IMR-90 (cell line): ENCODE data around the gene MOCOS. TPM values are rescaled to one million over a fixed set of nuclear protein-coding genes. Genes with fewer than 3 reads are reported as not detected.

Experiments used
- ATAC-seq: fragments of 200-7000 bp; cut with Tn5 transposase; 2 replicates; pipeline ENCODE4 v1.9.1; 2020; ENCODE audit warnings: low read depth, mild to moderate bottlenecking, moderate library complexity
- BruUV-seq: library from RNA; stranded (reverse); fragments of 400-500 nt; replicated peaks from 2 replicates; lab custom pipeline; 2021; lab: Mats Ljungman, UMichigan
- CTCF ChIA-PET: fragments of 300-600 bp; formaldehyde crosslinking; extraction: SDS; loops from one replicate; lab custom pipeline; 2021; ENCODE audit warnings: antibody characterized with exemption; lab: Yijun Ruan, JAX
- POLR2A ChIA-PET: fragments of 300-600 bp; sonication (Branson Sonifier 250); formaldehyde crosslinking; loops from one replicate; lab custom pipeline; 2022; ENCODE audit warnings: antibody characterized with exemption; ENCODE audit not compliant: unreplicated experiment; lab: Charles Lee
- DNase-seq: peaks from one replicate; pipeline ENCODE4 v3.0.0; 2013
- H2AFZ ChIP-seq: replicated peaks from 2 replicates; pipeline ENCODE3; 2013; ENCODE audit warnings: low read length, mild to moderate bottlenecking; ENCODE audit not compliant: poor library complexity
- H2AK5ac ChIP-seq: 2 replicates; pipeline ENCODE4 v1.6.1; 2013; ENCODE audit warnings: low read depth, low read length, inconsistent platforms
- H2AK9ac ChIP-seq: replicated peaks from 2 replicates; pipeline ENCODE3; 2013; ENCODE audit warnings: mild to moderate bottlenecking, low read depth, low read length, moderate library complexity; ENCODE audit not compliant: poor library complexity
- H2BK120ac ChIP-seq: 2 replicates; pipeline ENCODE4 v1.6.1; 2013; ENCODE audit warnings: low read depth, low read length, inconsistent platforms
- H2BK15ac ChIP-seq: 3 replicates; pipeline ENCODE4 v1.6.1; 2013; ENCODE audit warnings: low read depth, low read length, inconsistent platforms
- H2BK20ac ChIP-seq: 2 replicates; pipeline ENCODE4 v1.6.1; 2013; ENCODE audit warnings: low read depth, mild to moderate bottlenecking, inconsistent platforms, low read length, moderate library complexity
- H2BK5ac ChIP-seq: 2 replicates; pipeline ENCODE4 v1.6.1; 2013; ENCODE audit warnings: mild to moderate bottlenecking, low read depth, low read length, inconsistent platforms; ENCODE audit not compliant: poor library complexity, severe bottlenecking
- H3K14ac ChIP-seq: replicated peaks from 2 replicates; pipeline ENCODE4 v1.6.1; 2013; ENCODE audit warnings: low read depth, low read length, inconsistent platforms
- H3K18ac ChIP-seq: 2 replicates; pipeline ENCODE4 v1.6.1; 2013; ENCODE audit warnings: low read depth, low read length, control low read depth
- H3K23ac ChIP-seq: 2 replicates; pipeline ENCODE4 v1.6.1; 2013; ENCODE audit warnings: low read depth, low read length, inconsistent platforms
- H3K27ac ChIP-seq: 2 replicates; pipeline ENCODE4 v1.5.1; 2013; ENCODE audit warnings: mild to moderate bottlenecking, control low read depth, low read length; ENCODE audit not compliant: insufficient read depth
- H3K27me3 ChIP-seq: 2 replicates; pipeline ENCODE4 v1.6.1; 2013; ENCODE audit warnings: low read length; ENCODE audit not compliant: control insufficient read depth, insufficient read depth
- H3K36me3 ChIP-seq: 2 replicates; pipeline ENCODE4 v1.6.1; 2013; ENCODE audit warnings: low read length, mixed read lengths; ENCODE audit not compliant: control insufficient read depth, insufficient read depth
- H3K4ac ChIP-seq: 2 replicates; pipeline ENCODE4 v1.6.1; 2013; ENCODE audit warnings: low read depth, low read length, inconsistent platforms
- H3K4me1 ChIP-seq: 2 replicates; pipeline ENCODE4 v1.6.1; 2013; ENCODE audit warnings: low read length, mixed read lengths; ENCODE audit not compliant: control insufficient read depth, insufficient read depth
- H3K4me2 ChIP-seq: 2 replicates; pipeline ENCODE4 v1.6.1; 2013; ENCODE audit warnings: low read depth, mild to moderate bottlenecking, control low read depth, low read length, moderate library complexity
- H3K4me3 ChIP-seq: 2 replicates; pipeline ENCODE4 v1.5.1; 2013; ENCODE audit warnings: low read depth, mild to moderate bottlenecking, control low read depth, low read length, moderate library complexity; ENCODE audit not compliant: insufficient read depth
- H3K56ac ChIP-seq: 2 replicates; pipeline ENCODE4 v1.6.1; 2013; ENCODE audit warnings: low read length, inconsistent platforms; ENCODE audit not compliant: insufficient read depth; ENCODE audit errors: extremely low read depth
- H3K79me1 ChIP-seq, 2 experiments: 2 replicates each; pipeline ENCODE4 v1.6.1; 2013; ENCODE audit warnings: low read length in 2 of 2, inconsistent platforms in 1 of 2, low read depth in 1 of 2
- H3K9ac ChIP-seq: 2 replicates; pipeline ENCODE4 v1.6.1; 2013; ENCODE audit warnings: low read depth, low read length, control low read depth
- H3K9me1 ChIP-seq: 2 replicates; pipeline ENCODE4 v1.6.1; 2013; ENCODE audit warnings: low read length, inconsistent platforms; ENCODE audit not compliant: insufficient read depth
- H3K9me3 ChIP-seq: 2 replicates; pipeline ENCODE4 v1.6.1; 2013; ENCODE audit warnings: low read length; ENCODE audit not compliant: control insufficient read depth, insufficient read depth
- H4K20me1 ChIP-seq: 2 replicates; pipeline ENCODE4 v1.6.1; 2013; ENCODE audit warnings: low read length, inconsistent platforms; ENCODE audit not compliant: insufficient read depth
- H4K5ac ChIP-seq: 2 replicates; pipeline ENCODE4 v1.6.1; 2013; ENCODE audit warnings: mild to moderate bottlenecking, low read depth, low read length, control low read depth
- H4K8ac ChIP-seq, 2 experiments: 2 replicates each; pipeline ENCODE4 v1.6.1; 2013; ENCODE audit warnings: low read depth in 2 of 2, low read length in 2 of 2, control low read depth in 1 of 2, inconsistent platforms in 1 of 2
- H4K91ac ChIP-seq: 2 replicates; pipeline ENCODE4 v1.6.1; 2013; ENCODE audit warnings: low read depth, low read length, inconsistent platforms; ENCODE audit not compliant: insufficient read depth
- MAFK ChIP-seq: IDR thresholded peaks from 2 replicates; pipeline ENCODE4 v1.6.1; 2012; ENCODE audit warnings: low read depth, low read length, improper control_type of control experiment
- MAZ ChIP-seq: IDR thresholded peaks from 2 replicates; pipeline ENCODE4 v1.6.1; 2012; ENCODE audit warnings: low read depth, mild to moderate bottlenecking, low read length, improper control_type of control experiment, moderate library complexity, borderline replicate concordance
- MXI1 ChIP-seq: IDR thresholded peaks from 2 replicates; pipeline ENCODE4 v1.6.1; 2012; ENCODE audit warnings: low read depth, mild to moderate bottlenecking, low read length, moderate library complexity, borderline replicate concordance
- NFE2L2 ChIP-seq: fragments of 150-350 bp; IDR thresholded peaks from 2 replicates; pipeline ENCODE4 v1.6.1; 2016; ENCODE audit warnings: low read depth, mild to moderate bottlenecking, low read length
- RAD21 ChIP-seq: IDR thresholded peaks from 2 replicates; pipeline ENCODE4 v1.6.1; 2012; ENCODE audit warnings: low read length, improper control_type of control experiment
- RCOR1 ChIP-seq: IDR thresholded peaks from 2 replicates; pipeline ENCODE4 v1.6.1; 2012; ENCODE audit warnings: mild to moderate bottlenecking, low read length, improper control_type of control experiment; ENCODE audit not compliant: insufficient replicate concordance
- WGBS, 2 experiments: methylation state at CpG; one replicate each; pipeline versions ENCODE4 v1.1.5 to v1.1.7; 2013; ENCODE audit warnings: missing lambda C conversion rate in 2 of 2; ENCODE audit not compliant: insufficient read length in 1 of 2; ENCODE audit errors: extremely low coverage in 2 of 2; 5-methylcytosine and 5-hydroxymethylcytosine counted together
- dilution Hi-C: fragments of 300-500 bp; cut with HindIII; formaldehyde crosslinking; loops from one replicate; pipeline ENCODE4 v1.14.3; 2018; ENCODE audit warnings: low sequenced_read_pairs; ENCODE audit not compliant: unreplicated experiment
- in situ Hi-C: fragments of 300-500 bp; cut with MboI; formaldehyde crosslinking; loops from 3 replicates; pipeline ENCODE4 v1.14.3; 2019; ENCODE audit warnings: low sequenced_read_pairs, inconsistent platforms, mixed read lengths
- intact Hi-C: fragments of 100-400 bp; cut with micrococcal nuclease; formaldehyde crosslinking; loops from 2 replicates; pipeline ENCODE4 v1.10.0; 2022
- polyA plus RNA-seq, 3 experiments: library from polyadenylated mRNA; depleted of rRNA; stranded (reverse); fragments of >200 nt; gene quantifications; 2 replicates each; pipeline ENCODE4 v1.2.3, GENCODE V29; 2012; ENCODE audit warnings: low replicate concordance in 1 of 3
- total RNA-seq: library from RNA; depleted of rRNA; stranded (reverse); fragments of >200 nt; gene quantifications from 2 replicates; pipeline ENCODE4 v1.2.3, GENCODE V29; 2012
- TF ChIP-seq, protein P1 (sequence below): fragments of 150-350 bp; IDR thresholded peaks from 2 replicates; pipeline ENCODE4 v1.6.1; 2017; ENCODE audit warnings: mild to moderate bottlenecking, antibody characterized with exemption, low read length, low read depth
- TF ChIP-seq, protein P2 (sequence below): fragments of 150-350 bp; IDR thresholded peaks from 2 replicates; pipeline ENCODE4 v1.6.1; 2016; ENCODE audit warnings: low read depth, mild to moderate bottlenecking, low read length, moderate library complexity, borderline replicate concordance

MOCOS gene
- total and polyA plus RNA-seq, 2 of the 4 experiments (the other 2 are of a cell fraction): 1.1 to 2.2 TPM

DNA sequence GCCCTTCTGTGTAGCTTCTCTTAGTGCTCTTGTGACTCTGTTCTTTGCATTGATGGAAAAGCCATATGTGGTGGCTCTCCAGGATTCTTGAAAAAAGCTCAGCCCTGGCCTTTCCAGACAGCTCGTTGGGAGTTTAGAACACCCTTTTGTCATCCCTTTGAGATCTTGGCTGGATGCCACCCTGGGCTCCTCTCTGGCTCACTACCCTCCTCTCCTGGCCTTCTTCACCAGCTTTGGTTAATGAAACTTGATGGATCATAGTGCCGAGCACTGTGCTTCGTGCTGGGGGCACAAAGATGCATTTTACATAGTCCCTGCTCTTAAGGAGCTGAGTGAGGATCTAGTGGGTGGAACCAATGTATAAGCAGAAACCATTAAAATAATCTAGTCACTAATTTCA is 94.6 kb downstream of the MOCOS start:
- H3K56ac ChIP-seq: no peak overlapping the region
- no peak overlapping the region for H2BK5ac ChIP-seq
- H2AK9ac ChIP-seq: no peak overlapping the region
- no peaks in the 10 kb centered on the region for H3K36me3 ChIP-seq
- H3K9me3 ChIP-seq: no peaks in the 10 kb centered on the region
- H2BK20ac ChIP-seq: no peak overlapping the region
- ATAC-seq: no peak
- no TSS peak for BruUV-seq
- ChIA-PET POLR2A (no interaction called here), CTCF (interaction anchor here (0.5 to 1.6 kb wide), 3 partner anchors 24 to 400 kb away, joined by 3 to 6 read pairs (median 6); no protein-coding TSS in a partner anchor)
- H3K79me1 ChIP-seq: no peaks in the 10 kb centered on the region
- H3K4ac ChIP-seq: no peak overlapping the region
- peaks cover 10% of the 10 kb centered on the region for H3K27me3 ChIP-seq
- no peak overlapping the region for H3K4me3 ChIP-seq
- WGBS, 2 experiments: no CpG with 5 or more reads among the region's 3 CpGs
- H2AK5ac ChIP-seq: no peak overlapping the region
- no peaks in the 10 kb centered on the region for H3K4me1 ChIP-seq
- H2BK15ac ChIP-seq: no peak overlapping the region
- dilution Hi-C loops: no loop called here
- no peak for DNase-seq
- no peaks in the 10 kb centered on the region for H3K9me1 ChIP-seq
- no peak overlapping the region for H3K4me2 ChIP-seq
- in situ Hi-C loops: loop anchor here (5.0 to 10.0 kb wide), 4 partner anchors 185 to 527 kb away; no protein-coding TSS in a partner anchor
- TF ChIP-seq MXI1 (no peak), MAZ (no peak), NFE2L2 (no peak), MAFK (no peak), RAD21 (no peak), RCOR1 (no peak)
- TF ChIP-seq, protein P1, sequence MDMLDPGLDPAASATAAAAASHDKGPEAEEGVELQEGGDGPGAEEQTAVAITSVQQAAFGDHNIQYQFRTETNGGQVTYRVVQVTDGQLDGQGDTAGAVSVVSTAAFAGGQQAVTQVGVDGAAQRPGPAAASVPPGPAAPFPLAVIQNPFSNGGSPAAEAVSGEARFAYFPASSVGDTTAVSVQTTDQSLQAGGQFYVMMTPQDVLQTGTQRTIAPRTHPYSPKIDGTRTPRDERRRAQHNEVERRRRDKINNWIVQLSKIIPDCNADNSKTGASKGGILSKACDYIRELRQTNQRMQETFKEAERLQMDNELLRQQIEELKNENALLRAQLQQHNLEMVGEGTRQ: no peak
- TF ChIP-seq, protein P2, sequence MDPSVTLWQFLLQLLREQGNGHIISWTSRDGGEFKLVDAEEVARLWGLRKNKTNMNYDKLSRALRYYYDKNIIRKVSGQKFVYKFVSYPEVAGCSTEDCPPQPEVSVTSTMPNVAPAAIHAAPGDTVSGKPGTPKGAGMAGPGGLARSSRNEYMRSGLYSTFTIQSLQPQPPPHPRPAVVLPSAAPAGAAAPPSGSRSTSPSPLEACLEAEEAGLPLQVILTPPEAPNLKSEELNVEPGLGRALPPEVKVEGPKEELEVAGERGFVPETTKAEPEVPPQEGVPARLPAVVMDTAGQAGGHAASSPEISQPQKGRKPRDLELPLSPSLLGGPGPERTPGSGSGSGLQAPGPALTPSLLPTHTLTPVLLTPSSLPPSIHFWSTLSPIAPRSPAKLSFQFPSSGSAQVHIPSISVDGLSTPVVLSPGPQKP: no peak
- intact Hi-C loops: no loop called here
- H4K91ac ChIP-seq: no peak overlapping the region
- H3K23ac ChIP-seq: no peak overlapping the region
- no peak overlapping the region for H4K8ac ChIP-seq
- H3K14ac ChIP-seq: no peak overlapping the region
- H3K9ac ChIP-seq: no peak overlapping the region
- no peak overlapping the region for H2AFZ ChIP-seq
- no peak overlapping the region for H3K18ac ChIP-seq
- H4K20me1 ChIP-seq: no peaks in the 10 kb centered on the region
- H4K5ac ChIP-seq: no peak overlapping the region
- no peak overlapping the region for H2BK120ac ChIP-seq
- H3K27ac ChIP-seq: no peak overlapping the region
